Hindlimb muscle (tissue), 1 donor: ENCODE results near the gene RBM10. TPM values are rescaled to one million over a fixed set of nuclear protein-coding genes. Genes with fewer than 3 reads are reported as not detected.

Experiments
- DNase-seq: peaks from one replicate; pipeline ENCODE4 v3.0.0-alpha.2; 2013
- polyA plus RNA-seq: library from polyadenylated mRNA; unstranded; fragments of 120-200 nt; gene quantifications from one replicate; pipeline ENCODE4 v1.2.1, GENCODE V29; 2013; ENCODE audit not compliant: insufficient read length

The RBM10 gene
- polyA plus RNA-seq, 1 donor, result 42.1 TPM

DNA sequence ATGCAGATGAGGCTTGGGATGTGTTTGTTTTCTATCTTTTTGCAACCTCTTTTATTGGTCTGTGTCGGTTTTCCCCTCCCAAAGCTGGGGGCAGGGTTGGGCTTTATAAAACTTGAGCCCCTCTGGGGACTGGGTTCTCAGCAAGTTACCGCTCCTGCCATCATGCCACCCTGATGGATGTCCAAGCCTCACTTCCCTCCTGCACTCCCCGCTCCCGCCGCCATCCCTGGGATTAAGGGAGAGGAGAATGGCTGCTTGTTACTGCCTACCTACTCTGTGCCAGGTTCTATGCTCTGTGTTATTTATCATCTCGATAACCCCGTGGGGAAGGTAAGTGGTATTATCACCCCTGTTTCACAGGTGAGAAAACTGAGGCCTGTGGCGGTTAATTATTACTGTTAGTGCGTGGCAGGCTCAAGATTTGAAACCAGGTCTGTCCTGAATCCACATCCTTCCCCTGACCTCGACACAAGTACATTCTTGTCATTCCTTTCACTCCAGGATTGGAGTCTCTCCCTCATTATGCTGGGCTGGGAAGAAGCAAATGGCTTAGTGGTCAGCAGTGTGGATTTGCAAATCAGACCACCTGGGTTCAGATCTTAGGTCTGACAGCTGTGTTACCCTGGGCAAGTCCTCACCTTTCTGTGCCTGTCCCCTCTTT is 53.1 kb downstream of the RBM10 start:
- no peak for DNase-seq

DNA sequence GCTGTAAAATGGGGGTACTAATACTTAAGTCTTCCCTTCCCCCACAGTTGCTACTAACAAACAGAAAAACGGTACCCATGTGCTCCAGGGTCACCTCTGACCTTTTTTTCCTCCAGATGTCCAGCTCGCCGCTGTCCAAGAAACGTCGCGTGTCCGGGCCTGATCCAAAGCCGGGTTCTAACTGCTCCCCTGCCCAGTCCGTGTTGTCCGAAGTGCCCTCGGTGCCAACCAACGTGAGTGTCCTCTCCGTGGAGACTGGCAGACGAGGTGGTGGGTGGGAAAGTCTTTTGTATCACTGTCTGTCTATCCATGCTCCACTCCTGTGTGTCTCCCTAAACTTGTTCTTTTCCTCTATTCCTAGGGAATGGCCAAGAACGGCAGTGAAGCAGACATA is 53.7 kb downstream of the RBM10 start:
- no peak for DNase-seq

DNA sequence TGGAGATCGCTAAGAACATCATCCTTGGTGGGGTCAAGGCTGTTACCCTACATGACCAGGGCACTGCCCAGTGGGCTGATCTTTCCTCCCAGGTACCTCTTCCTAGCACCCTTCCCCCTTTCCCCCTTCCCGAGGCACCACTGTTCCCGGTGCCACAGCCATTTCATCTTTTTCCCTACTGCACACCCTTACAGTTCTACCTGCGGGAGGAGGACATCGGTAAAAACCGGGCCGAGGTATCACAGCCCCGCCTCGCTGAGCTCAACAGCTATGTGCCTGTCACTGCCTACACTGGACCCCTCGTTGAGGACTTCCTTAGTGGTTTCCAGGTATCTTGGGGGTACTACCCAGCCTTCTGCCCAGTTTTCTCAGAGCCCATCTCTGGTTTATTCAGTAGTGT is 54.3 kb downstream of the RBM10 start:
- DNase-seq, result no peak

DNA sequence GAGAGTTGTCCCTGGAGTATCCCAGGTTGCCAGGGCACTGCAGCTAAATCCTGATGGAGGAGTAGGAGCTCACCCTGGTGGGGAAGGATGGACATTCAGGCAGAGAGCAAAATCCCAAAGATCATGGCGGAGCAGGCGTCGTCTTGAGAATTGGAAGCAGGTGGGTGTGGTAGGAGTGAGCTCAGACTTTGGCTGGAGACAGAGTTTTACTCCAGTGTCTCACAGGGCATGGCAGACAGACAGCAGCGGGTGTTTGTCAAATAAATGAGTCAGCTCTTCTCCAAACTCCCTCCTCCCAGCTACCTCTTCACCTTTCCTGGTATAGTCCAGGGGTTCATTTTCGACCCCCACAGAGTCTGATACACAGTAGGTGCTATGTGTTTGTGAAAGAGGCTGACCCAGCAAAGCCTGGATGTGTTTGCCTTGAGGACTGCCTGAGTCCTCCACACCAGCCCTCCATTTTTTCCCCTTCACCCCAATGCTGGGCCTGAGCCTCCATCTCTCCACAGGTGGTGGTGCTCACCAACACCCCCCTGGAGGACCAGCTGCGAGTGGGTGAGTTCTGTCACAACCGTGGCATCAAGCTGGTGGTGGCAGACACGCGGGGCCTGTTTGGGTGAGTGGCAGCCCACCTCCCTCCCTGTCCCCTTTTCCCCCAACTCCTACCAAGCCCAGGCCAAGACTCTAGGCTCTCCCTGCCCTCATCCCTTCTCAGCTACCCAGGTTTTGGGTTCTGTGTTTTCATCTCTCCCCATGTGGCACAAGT is 55.5 kb downstream of the RBM10 start:
- DNase-seq, result no peak

DNA sequence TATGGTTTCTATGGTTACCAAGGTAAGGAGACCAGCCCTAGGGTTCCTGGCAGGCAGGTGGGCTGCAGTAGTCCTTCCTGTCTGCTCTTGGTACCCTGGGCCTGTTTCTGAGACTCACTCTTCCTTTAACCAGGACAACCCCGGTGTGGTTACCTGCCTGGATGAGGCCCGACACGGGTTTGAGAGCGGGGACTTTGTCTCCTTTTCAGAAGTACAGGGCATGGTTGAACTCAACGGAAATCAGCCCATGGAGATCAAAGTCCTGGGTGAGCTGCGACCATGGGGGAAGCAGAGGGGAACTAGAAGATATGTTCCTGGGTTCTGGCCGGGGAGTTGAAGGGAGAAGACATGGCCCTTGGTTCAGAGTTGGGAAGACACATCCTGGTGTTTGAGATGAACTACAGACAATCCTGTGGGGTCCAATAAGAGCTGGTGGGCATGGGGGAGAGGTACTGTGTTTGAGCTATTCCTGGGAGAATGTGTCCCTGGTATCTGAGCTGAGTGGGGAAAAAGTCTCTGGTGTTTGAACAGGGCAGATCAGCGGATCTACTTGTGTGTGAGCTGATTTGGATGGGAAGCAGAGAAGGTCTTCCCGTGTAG is 56.4 kb downstream of the RBM10 start:
- DNase-seq, result no peak

DNA sequence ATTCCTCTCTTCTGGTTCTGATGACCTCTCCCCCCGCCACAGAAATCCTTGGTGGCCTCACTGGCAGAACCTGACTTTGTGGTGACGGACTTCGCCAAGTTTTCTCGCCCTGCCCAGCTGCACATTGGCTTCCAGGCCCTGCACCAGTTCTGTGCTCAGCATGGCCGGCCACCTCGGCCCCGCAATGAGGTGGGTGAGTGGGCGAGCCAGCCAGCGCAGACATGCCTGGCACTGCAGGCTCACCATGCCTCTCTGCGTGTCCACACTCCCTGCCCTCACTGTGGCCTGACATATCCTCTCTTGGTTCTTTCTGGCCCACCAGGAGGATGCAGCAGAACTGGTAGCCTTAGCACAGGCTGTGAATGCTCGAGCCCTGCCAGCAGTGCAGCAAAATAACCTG is 57.3 kb downstream of the RBM10 start:
- no peak for DNase-seq

DNA sequence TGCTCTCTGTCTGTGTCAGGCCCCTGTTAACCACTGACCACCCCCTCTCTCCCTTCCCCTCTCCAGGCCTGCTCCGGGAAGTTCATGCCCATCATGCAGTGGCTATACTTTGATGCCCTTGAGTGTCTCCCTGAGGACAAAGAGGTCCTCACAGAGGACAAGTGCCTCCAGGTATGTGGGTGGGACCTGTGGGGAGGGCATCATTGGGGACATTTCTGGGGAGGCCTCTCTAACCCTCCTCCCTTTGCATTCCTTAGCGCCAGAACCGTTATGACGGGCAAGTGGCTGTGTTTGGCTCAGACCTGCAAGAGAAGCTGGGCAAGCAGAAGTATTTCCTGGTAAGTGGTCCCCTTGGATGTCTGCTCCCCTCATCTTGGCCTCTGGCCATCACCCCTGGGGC is 57.9 kb downstream of the RBM10 start:
- DNase-seq, result no peak

DNA sequence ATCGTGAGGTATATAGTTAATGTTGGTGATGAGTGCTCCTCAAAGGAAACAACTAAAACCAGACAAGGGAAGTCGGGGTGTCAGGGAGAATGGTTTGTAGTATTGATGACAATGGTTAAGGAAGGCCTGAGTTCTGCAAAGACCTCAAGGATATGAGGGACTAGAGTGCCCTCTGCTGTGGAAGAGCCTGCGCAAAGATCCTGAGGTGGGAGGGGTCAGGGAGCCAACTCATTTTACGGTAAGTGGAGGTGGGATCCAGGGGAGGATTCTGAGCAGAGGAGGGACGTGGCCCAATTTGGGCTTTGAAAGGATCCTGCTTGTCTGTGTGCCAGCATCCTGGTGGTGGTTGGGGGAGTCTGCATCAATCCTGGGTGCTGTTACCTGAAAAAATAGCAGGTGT is 59.9 kb downstream of the RBM10 start:
- DNase-seq, result no peak

DNA sequence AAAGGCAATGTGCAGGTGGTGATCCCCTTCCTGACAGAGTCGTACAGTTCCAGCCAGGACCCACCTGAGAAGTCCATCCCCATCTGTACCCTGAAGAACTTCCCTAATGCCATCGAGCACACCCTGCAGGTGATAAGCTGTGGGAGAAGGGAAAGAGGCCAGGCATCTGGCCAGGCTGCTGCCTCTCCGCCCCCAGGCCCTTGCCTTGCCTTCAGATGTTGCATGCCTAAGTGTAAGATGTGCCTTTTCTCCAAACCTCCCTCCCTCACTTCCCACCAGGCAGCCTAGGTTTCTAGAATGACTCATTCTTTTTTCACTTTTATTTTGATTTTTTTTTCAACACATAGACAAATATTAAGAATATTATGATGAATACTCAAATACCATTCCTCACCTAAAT is 61.3 kb downstream of the RBM10 start:
- DNase-seq, result no peak

DNA sequence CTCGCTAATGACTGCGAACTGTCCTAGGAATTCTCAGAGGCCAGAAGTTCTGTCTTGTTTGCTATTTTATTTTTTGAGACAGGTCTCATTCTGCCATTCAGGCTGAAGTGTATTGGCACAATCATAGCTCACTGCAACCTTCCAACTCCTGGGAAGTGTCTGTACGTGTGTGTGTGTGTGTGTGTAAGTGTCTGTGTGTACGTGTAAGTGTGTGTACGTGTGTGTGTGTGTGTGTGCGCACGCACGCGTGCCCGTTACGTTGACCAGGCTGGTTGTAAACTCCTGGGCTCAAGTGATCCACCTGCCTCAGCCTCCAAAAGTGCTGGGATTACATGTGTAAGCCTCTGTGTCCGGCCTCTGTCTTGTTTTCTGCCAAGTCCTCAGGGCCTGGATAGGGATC is 63.1 kb downstream of the RBM10 start:
- DNase-seq, result no peak

DNA sequence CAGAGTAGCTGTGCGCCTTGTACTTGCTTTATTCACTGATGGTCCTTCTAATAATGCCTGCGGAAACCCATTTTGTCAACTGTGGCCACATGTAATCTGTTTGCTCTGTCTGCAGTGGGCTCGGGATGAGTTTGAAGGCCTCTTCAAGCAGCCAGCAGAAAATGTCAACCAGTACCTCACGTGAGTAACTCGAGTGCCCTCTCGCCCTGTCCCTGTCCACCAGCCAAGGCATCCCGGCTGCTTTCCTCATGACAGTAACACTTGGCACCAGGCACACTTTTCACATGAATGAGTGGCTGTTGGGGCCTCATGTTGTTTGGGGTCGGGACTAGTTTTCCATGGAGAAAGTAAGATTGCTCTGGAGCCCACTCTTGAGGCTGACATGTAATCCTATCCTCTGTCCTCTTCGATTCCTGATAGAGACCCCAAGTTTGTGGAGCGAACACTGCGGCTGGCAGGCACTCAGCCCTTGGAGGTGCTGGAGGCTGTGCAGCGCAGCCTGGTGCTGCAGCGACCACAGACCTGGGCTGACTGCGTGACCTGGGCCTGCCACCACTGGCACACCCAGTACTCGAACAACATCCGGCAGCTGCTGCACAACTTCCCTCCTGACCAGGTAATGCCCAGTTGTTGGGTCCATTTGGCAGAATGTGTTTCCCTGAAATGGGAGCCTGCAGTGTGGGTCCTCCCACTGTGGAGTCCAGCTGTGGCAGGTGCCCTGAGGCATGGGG is 64.7 kb downstream of the RBM10 start:
- no peak for DNase-seq

DNA sequence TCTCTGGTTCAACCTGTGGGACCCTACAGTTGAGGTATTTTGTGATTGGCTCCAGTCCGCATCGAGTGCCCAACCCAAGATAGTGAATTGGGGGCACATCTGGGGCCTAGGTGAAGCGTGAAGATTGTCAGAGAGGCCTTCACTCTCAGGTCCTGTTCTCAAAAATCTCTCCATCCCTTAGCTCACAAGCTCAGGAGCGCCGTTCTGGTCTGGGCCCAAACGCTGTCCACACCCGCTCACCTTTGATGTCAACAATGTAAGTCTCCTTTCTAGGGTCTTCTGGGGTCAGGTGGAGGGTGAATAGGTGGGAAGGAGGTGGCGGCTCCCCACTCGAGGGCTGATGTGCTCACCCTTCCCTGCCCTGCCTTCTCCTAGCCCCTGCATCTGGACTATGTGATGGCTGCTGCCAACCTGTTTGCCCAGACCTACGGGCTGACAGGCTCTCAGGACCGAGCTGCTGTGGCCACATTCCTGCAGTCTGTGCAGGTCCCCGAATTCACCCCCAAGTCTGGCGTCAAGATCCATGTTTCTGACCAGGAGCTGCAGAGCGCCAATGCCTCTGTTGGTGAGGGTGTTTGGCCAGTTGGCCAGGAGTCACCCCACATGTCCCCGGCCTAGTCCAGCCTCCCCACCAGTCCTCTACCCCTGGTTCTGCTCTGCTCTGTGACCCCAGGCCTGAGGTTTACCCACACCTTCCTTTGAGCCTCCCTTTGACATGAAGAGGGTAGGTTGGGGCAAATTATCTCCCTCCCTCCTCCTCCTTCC is 65.8 kb downstream of the RBM10 start:
- DNase-seq, result no peak

DNA sequence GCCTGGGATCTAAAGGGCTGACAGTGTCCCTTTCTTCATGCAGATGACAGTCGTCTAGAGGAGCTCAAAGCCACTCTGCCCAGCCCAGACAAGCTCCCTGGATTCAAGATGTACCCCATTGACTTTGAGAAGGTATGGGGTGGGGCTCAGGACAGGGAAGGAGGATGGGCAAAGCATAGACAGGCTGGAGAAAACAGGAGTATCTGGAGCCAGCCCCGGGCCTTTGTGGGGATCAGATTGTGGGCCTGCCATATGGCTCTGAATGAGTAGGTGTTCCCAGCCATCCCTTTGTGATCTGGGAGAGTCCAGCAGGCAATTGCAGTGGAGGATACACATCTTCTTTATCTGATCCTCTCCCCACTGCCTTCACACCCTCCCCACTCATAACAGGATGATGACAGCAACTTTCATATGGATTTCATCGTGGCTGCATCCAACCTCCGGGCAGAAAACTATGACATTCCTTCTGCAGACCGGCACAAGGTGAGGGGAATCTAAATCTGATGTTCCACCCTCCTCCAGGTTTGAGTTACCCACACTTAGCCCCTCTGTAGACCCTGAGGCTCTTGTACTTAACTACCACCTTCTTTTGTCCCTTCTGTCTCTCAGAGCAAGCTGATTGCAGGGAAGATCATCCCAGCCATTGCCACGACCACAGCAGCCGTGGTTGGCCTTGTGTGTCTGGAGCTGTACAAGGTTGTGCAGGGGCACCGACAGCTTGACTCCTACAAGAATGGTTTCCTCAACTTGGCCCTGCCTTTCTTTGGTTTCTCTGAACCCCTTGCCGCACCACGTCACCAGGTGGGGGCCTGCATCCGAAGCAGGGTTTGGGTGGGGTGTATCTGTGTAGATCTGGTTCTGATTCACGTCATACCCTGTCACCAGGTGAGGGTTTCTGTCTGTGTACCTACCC is 67.6 kb downstream of the RBM10 start:
- DNase-seq, result no peak

DNA sequence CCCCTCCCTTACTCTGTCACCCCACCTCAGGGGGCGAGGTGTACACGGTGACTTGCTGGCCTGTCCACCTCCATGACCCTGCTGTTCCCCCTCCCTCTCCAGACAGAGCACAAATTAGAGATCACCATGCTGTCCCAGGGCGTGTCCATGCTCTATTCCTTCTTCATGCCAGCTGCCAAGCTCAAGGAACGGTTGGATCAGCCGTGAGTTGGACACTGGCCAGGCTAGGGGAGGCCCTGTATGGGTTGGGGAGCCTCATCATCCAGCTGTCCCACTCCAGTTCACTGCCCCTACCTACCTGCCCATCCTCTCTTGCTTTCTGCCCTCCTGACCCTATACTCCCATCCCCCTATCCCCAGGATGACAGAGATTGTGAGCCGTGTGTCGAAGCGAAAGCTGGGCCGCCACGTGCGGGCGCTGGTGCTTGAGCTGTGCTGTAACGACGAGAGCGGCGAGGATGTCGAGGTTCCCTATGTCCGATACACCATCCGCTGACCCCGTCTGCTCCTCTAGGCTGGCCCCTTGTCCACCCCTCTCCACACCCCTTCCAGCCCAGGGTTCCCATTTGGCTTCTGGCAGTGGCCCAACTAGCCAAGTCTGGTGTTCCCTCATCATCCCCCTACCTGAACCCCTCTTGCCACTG is 69.5 kb downstream of the RBM10 start:
- DNase-seq, result no peak

DNA sequence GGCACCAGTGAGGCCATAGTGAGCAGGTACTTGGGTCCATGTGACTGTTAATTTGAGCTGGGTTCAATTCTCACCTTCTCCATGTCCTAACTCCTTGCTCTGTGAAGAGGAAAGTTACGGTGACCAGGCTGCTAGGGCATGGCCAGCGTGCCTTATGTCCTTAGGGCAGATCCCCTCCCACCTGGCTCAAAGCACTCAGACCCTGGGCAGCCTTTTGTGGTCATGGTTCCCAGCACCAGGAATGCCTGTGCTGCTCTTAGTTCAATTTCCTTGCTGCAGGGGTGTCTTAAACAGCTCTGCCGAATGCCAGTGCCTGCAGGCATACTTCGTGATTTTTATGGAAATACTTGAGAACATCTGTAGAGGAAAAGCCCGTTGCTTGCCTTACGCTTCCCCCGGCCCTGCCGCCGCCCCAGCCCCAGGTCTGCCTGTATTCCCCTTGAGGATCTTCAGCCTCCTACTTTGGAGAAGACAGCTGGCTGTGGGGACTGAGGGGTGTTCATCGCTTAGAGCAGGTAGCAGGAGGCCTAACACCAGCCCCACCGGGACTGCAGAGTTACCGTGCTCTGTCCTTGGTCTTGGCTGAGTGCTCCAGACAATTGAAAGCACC is 70.4 kb downstream of the RBM10 start:
- DNase-seq, result no peak

DNA sequence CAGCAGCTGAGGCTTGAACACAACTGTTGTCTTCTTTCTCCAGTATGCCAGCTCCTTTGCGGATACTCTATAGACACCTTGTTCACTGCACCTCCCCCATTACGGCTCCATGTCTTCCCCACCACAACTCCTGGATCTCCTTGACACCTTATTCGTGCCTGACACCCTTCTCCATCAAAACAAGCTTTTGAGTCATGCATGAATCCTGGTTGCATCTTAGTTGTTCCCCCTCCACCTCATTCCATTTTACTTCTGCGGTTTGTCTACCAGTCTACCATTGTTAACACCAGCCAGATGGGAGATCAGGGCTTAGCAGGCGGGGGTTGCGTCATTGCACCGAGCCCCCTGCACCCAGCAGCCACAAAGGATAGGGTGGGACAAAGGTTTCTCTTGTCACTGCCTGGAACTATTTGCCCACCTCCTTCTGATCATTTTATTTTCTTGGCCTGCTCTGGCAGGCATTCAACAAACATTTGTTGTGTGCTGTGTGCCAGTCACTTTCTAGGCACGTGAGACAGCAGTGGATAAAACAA is 71.4 kb downstream of the RBM10 start:
- DNase-seq, result no peak

DNA sequence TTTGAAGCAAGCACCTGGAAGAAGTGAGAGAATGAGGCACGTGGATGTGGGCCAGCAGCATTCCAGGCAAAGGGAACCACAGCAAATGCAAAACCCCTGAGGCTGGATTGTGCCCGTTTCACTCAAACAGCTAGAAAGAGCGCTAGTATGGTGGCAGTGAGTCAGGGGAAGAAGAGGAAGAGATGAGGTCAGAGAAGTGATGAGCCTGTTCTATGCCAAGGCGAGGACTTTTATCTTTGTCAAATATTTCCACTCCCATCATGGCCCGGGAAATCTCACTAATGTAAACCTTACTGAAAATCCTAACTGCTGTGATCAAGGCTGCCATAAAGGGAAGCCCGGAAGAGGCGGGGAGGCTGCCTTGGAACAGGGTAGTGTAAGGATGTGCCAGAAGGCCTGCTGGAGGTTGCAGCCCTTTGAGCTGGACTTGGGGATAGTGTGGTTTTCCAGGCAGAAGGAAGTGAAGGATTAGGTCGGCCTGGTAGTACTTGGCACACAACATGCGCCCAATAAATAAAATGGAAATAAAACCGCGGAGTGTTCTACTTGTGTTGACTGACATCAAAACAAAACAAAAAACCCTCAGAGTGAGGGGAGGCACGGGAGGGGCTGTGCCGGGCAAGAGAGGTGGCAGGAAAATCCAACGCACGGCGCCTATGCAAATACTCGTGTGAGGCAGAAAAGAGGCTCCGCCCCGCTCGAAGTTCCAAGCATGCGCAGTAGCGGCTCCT is 72.3 kb downstream of the RBM10 start:
- DNase-seq, result no peak

DNA sequence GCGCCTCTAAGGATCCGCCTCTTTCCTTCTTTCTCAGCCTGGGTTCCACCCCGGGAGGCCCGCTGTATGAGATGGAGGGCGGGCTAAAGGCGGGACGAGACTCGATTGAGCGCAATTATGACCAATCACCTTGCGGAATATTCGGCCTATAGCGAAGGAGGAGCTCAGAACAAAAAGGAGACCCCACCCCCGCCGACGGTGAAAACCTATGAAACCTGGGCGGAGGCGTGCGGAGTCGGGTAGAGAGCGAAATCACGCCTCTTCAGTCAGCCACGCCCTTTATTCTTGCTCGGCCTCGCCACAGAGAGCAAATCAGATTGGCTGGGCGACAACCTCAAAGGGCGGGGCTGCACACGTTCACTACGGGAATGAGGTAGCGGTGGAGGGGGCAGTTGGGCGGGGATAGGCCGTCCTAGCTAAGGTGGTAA is 72.8 kb downstream of the RBM10 start:
- peak; percentile 94 for DNase-seq

DNA sequence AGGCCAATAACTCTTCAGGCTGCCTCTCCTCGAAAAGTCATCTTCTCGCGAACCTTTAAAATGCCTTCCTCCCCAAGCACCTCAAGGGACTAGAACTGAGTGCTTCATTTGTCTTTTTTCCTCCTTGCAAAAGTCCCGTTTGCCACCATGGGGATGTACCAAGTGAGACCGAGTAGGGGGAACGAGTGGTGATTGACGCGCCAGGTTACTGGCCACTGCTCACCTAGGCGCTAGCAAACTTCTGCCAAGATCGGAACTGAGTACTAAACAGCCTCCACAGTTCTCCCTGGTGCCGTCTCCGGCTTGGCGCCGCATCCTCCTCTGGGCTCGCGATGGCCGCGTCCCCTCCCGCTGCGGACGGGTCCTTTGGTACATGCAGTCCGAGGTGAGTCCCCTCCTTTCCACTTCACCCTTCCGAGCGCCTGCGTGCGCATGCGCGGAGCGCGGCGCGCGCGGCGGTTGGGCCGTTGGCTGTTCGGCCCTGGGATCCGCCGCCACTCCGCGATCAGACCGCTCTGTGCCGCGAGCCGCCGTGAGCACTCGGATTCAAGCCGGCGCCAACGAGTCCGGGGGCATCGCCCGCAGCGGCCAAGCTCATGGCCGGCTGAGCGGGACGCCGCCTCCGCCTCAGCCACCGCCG is 73.4 kb downstream of the RBM10 start, which contains the start of gene CDK16:
CDK16 (plus strand) TSS at position 402 of the 640 bp plus-strand sequence. CDS start 4,877 bp downstream, outside the sequence.
- DNase-seq, result peak; percentile 87
